Common myeloid progenitor, CD34-positive (primary cell): ENCODE results near the gene SLC41A2.

Experiments used
- CTCF ChIA-PET: fragments of 350-600 bp; sonication (Branson Sonifier 250); formaldehyde crosslinking; loops from one replicate; lab custom pipeline; 2021; ENCODE audit warnings: antibody characterized with exemption; lab: Charles Lee
- POLR2A ChIA-PET: fragments of 350-600 bp; sonication (Branson Sonifier 250); formaldehyde crosslinking; loops from one replicate; lab custom pipeline; 2021; ENCODE audit warnings: antibody characterized with exemption; lab: Charles Lee
- DNase-seq, 3 donors: peaks; one replicate each; pipeline versions ENCODE4 v3.0.0 to v3.0.0-alpha.2; 2013
- H3K27ac ChIP-seq, 2 experiments: 1 replicate in 1 of 2; 2 replicates in 1 of 2; pipeline ENCODE4 v1.7.0; 2013; ENCODE audit warnings: inconsistent platforms in 2 of 2, low read length in 2 of 2, mild to moderate bottlenecking in 2 of 2, low read depth in 1 of 2, moderate library complexity in 1 of 2; ENCODE audit not compliant: severe bottlenecking in 2 of 2, insufficient read depth in 1 of 2, poor library complexity in 1 of 2
- H3K27me3 ChIP-seq, 5 experiments: replicated peaks in 2 of 5; 1 replicate in 3 of 5; 2 replicates in 2 of 5; pipeline versions ENCODE4 v1.6.1 to v1.7.0; 2013; ENCODE audit warnings: low read length in 4 of 5, mild to moderate bottlenecking in 2 of 5, moderate library complexity in 2 of 5, inconsistent platforms in 1 of 5; ENCODE audit not compliant: insufficient read depth in 5 of 5, control insufficient read depth in 4 of 5
- H3K36me3 ChIP-seq, 4 experiments: 1 replicate in 2 of 4; 2 replicates in 2 of 4; pipeline versions ENCODE4 v1.6.1 to v1.7.0; 2013; ENCODE audit warnings: low read length in 3 of 4, control low read depth in 1 of 4, mild to moderate bottlenecking in 1 of 4; ENCODE audit not compliant: control insufficient read depth in 4 of 4, insufficient read depth in 4 of 4
- H3K4me1 ChIP-seq, 4 experiments: 1 replicate in 3 of 4; 2 replicates in 1 of 4; pipeline versions ENCODE4 v1.6.1 to v1.7.1; 2013; ENCODE audit warnings: low read length in 3 of 4, mild to moderate bottlenecking in 3 of 4, control low read depth in 1 of 4, inconsistent platforms in 1 of 4, moderate library complexity in 1 of 4; ENCODE audit not compliant: control insufficient read depth in 4 of 4, insufficient read depth in 4 of 4; ENCODE audit errors: control extremely low read depth in 1 of 4
- H3K4me3 ChIP-seq, 7 experiments: 1 replicate in 4 of 7; 2 replicates in 3 of 7; pipeline versions ENCODE4 v1.5.1 to v1.7.0; 2013; ENCODE audit warnings: mild to moderate bottlenecking in 7 of 7, low read length in 6 of 7, moderate library complexity in 6 of 7, inconsistent platforms in 2 of 7, low read depth in 2 of 7, control low read depth in 1 of 7; ENCODE audit not compliant: insufficient read depth in 4 of 7, control insufficient read depth in 1 of 7; ENCODE audit errors: extremely low read depth in 1 of 7
- H3K9me3 ChIP-seq, 5 experiments: 1 replicate in 4 of 5; 2 replicates in 1 of 5; pipeline versions ENCODE4 v1.6.1 to v1.7.1; 2013; ENCODE audit warnings: low read length in 4 of 5, mild to moderate bottlenecking in 2 of 5, inconsistent platforms in 1 of 5, low read depth in 1 of 5, moderate library complexity in 1 of 5; ENCODE audit not compliant: control insufficient read depth in 4 of 5, insufficient read depth in 2 of 5; ENCODE audit errors: control extremely low read depth in 1 of 5
- WGBS: methylation state at CpG from one replicate; pipeline ENCODE4 v1.1.5; 2013; ENCODE audit not compliant: insufficient coverage; 5-methylcytosine and 5-hydroxymethylcytosine counted together

The SLC41A2 gene

GRCh38 chr12:104925501-104925900, 32.6 kb downstream of the SLC41A2 start:
- H3K4me3 ChIP-seq: no peak overlapping the region
- ChIA-PET CTCF (interaction anchor here (1.2 kb wide), 1 partner anchor 9 kb away, joined by 3 read pairs; no protein-coding TSS in a partner anchor), POLR2A (no interaction called here)
- H3K9me3 ChIP-seq: peaks cover 0 to 12% (median 3%) of the 10 kb centered on the region in 5 experiments
- H3K4me1 ChIP-seq: peaks cover 0 to 13% (median 5%) of the 10 kb centered on the region in 4 experiments
- H3K27me3 ChIP-seq: no peaks in the 10 kb centered on the region
- no peaks in the 10 kb centered on the region for H3K36me3 ChIP-seq
- no peak for DNase-seq
- no CpG with 5 or more reads among the region's 7 CpGs for WGBS
- H3K27ac ChIP-seq: no peak overlapping the region

- CTCF ChIA-PET: no interaction called here
- POLR2A ChIA-PET: no interaction called here
- peak in 1 of 3 donors; percentile 3 for DNase-seq
- Histone ChIP-seq H3K27me3 (no peaks in the 10 kb centered on the region), H3K9me3 (peaks cover 0 to 15% (median 3%) of the 10 kb centered on the region in 5 experiments), H3K36me3 (no peaks in the 10 kb centered on the region), H3K27ac (no peak overlapping the region), H3K4me1 (no peaks in the 10 kb centered on the region), H3K4me3 (no peak overlapping the region)
Observed at GRCh38 chr12:104921340-104921739, 36.8 kb downstream of the SLC41A2 start.

GRCh38 chr12:104911942-104912341, 46.1 kb downstream of the SLC41A2 start:
- Histone ChIP-seq H3K27me3 (no peaks in the 10 kb centered on the region), H3K27ac (no peak overlapping the region), H3K9me3 (no peaks in the 10 kb centered on the region), H3K4me1 (no peaks in the 10 kb centered on the region), H3K36me3 (no peaks in the 10 kb centered on the region), H3K4me3 (no peak overlapping the region)
- DNase-seq: no peak
- POLR2A ChIA-PET: no interaction called here
- WGBS: 83% methylated on average over 1 of the region's 4 CpGs
- CTCF ChIA-PET: no interaction called here

- no peaks in the 10 kb centered on the region for H3K36me3 ChIP-seq
- 100% methylated on average over 1 of the region's 1 CpG for WGBS
- H3K27me3 ChIP-seq: no peaks in the 10 kb centered on the region
- no peaks in the 10 kb centered on the region for H3K9me3 ChIP-seq
- H3K4me3 ChIP-seq: no peak overlapping the region
- no peaks in the 10 kb centered on the region for H3K4me1 ChIP-seq
- DNase-seq: no peak
- H3K27ac ChIP-seq: no peak overlapping the region
- ChIA-PET POLR2A (no interaction called here), CTCF (no interaction called here)
Observed at GRCh38 chr12:104910196-104910840, 47.8 kb downstream of the SLC41A2 start.

GRCh38 chr12:104909761-104910160, 48.3 kb downstream of the SLC41A2 start:
- Histone ChIP-seq H3K27ac (no peak overlapping the region), H3K27me3 (no peaks in the 10 kb centered on the region), H3K36me3 (no peaks in the 10 kb centered on the region), H3K4me1 (no peaks in the 10 kb centered on the region), H3K9me3 (no peaks in the 10 kb centered on the region), H3K4me3 (no peak overlapping the region)
- WGBS: no CpG with 5 or more reads among the region's 2 CpGs
- CTCF ChIA-PET: no interaction called here
- POLR2A ChIA-PET: interaction anchor here (0.7 kb wide), 1 partner anchor 16 kb away, joined by 3 read pairs; no protein-coding TSS in a partner anchor
- DNase-seq: no peak
